ENCODE measurements around the gene ELL3. TPM values are rescaled to one million over a fixed set of nuclear protein-coding genes. Genes with fewer than 3 reads are reported as not detected.

Gene ELL3
- total RNA-seq, 4 donors from 2014 or later, result 2.6 to 4.4 (median 3.1) TPM

- TF ChIP-seq CTCF (IDR thresholded peaks at IDR 0.05; ENCODE audit: low read depth), result no peak
Measured at GRCh38 chr15:43777267-43777914, 625 bp upstream of the ELL3 start.

- no peak for TF ChIP-seq CTCF (IDR thresholded peaks at IDR 0.05; ENCODE audit: low read depth)
Measured at GRCh38 chr15:43776101-43776717, 557 bp downstream of the ELL3 start.

- TF ChIP-seq CTCF (IDR thresholded peaks at IDR 0.05; ENCODE audit: low read depth), result no peak
Measured at GRCh38 chr15:43775411-43775965, 1.3 kb downstream of the ELL3 start.

- no peak for TF ChIP-seq CTCF (IDR thresholded peaks at IDR 0.05; ENCODE audit: low read depth)
Measured at GRCh38 chr15:43774062-43774461, 2.7 kb downstream of the ELL3 start.

GRCh38 chr15:43772624-43773023 lies 4.1 kb downstream of the ELL3 start:
- TF ChIP-seq CTCF (IDR thresholded peaks at IDR 0.05; ENCODE audit: low read depth), result no peak

GRCh38 chr15:43771816-43772215 lies 5.0 kb downstream of the ELL3 start:
- TF ChIP-seq CTCF (IDR thresholded peaks at IDR 0.05; ENCODE audit: low read depth), result no peak

- TF ChIP-seq CTCF (IDR thresholded peaks at IDR 0.05; ENCODE audit: low read depth), result no peak
Measured at GRCh38 chr15:43769584-43770228, 7.1 kb downstream of the ELL3 start.

Measured in subcutaneous adipose tissue (tissue), 4 donors.